HTERT RPE-1 (cell line): ENCODE measurements around the gene FADD.
"Not testable (repeated sequence)": the region's sequence is repeated elsewhere in the genome, so short reads cannot be mapped to it uniquely, and the experiment has no call there.

Source experiments
- in situ Hi-C: fragments of 300-500 bp; cut with MboI; formaldehyde crosslinking; loops from 4 replicates; pipeline ENCODE4 v1.14.3; 2020; ENCODE audit warnings: low sequenced_read_pairs

Gene FADD

GRCh38 chr11:70180906-70181305, 22.2 kb upstream of the FADD start:
- in situ Hi-C loops, result no loop called here

- in situ Hi-C loops, result no loop called here
Observed at GRCh38 chr11:70182266-70182665, 20.8 kb upstream of the FADD start.

GRCh38 chr11:70183032-70183431, 20.1 kb upstream of the FADD start:
- in situ Hi-C loops, result no loop called here

GRCh38 chr11:70183483-70184176, 19.5 kb upstream of the FADD start:
- in situ Hi-C loops, result no loop called here

GRCh38 chr11:70184396-70184795, 18.7 kb upstream of the FADD start:
- in situ Hi-C loops, result no loop called here

- in situ Hi-C loops, result no loop called here
Observed at GRCh38 chr11:70185348-70186055, 17.6 kb upstream of the FADD start.

GRCh38 chr11:70186420-70186819, 16.7 kb upstream of the FADD start:
- in situ Hi-C loops, result no loop called here

GRCh38 chr11:70186936-70187335, 16.2 kb upstream of the FADD start:
- in situ Hi-C loops, result no loop called here

- in situ Hi-C loops, result no loop called here
Observed at GRCh38 chr11:70187771-70188170, 15.3 kb upstream of the FADD start.

- in situ Hi-C loops, result no loop called here
Observed at GRCh38 chr11:70189622-70190021, 13.5 kb upstream of the FADD start.

- in situ Hi-C loops, result no loop called here
Observed at GRCh38 chr11:70191495-70192140, 11.5 kb upstream of the FADD start.

- in situ Hi-C loops, result no loop called here
Observed at GRCh38 chr11:70192666-70193410, 10.3 kb upstream of the FADD start.

- in situ Hi-C loops, result no loop called here
Observed at GRCh38 chr11:70193411-70194292, 9.4 kb upstream of the FADD start.

- in situ Hi-C loops, result no loop called here
Observed at GRCh38 chr11:70194792-70195791, 8.0 kb upstream of the FADD start.

GRCh38 chr11:70200212-70200844, 2.8 kb upstream of the FADD start:
- in situ Hi-C loops, result no loop called here

- in situ Hi-C loops, result not testable (repeated sequence)
Observed at GRCh38 chr11:70201047-70201446, 2.0 kb upstream of the FADD start.

GRCh38 chr11:70201882-70202861, 924 bp upstream of the FADD start:
- in situ Hi-C loops, result no loop called here
